ENCODE measurements around the gene SNX32. TPM values are rescaled to one million over a fixed set of nuclear protein-coding genes. Genes with fewer than 3 reads are reported as not detected.

The SNX32 gene
- total and polyA plus RNA-seq, 8 donors: 0.12 to 0.75 (median 0.29) TPM; not detected in 2

GRCh38 chr11:65817835-65818680 is 15.7 kb upstream of the SNX32 start:
- Histone ChIP-seq H3K36me3 (no peaks in the 10 kb centered on the region), H3K4me3 (peak overlapping the region; percentile 43 to 64 (median 52)), H3K27ac (peak overlapping the region; percentile 37 to 84 (median 75)), H3K4me1 (peaks cover 0 to 15% (median 11%) of the 10 kb centered on the region in 3 donors), H3K27me3 (no peaks in the 10 kb centered on the region), H3K9me3 (no peaks in the 10 kb centered on the region)
- FAIRE-seq: no peak
- DNase-seq: peak; percentile 89 to 100 (median 96)
- ATAC-seq: peak; percentile 89 to 98 (median 95)
- intact Hi-C loops (cut with DNase I): loop anchor here in 1 of 3 donors (5.0 kb wide), 1 partner anchor 111 kb away; no protein-coding TSS in a partner anchor
- TF ChIP-seq, protein P1, sequence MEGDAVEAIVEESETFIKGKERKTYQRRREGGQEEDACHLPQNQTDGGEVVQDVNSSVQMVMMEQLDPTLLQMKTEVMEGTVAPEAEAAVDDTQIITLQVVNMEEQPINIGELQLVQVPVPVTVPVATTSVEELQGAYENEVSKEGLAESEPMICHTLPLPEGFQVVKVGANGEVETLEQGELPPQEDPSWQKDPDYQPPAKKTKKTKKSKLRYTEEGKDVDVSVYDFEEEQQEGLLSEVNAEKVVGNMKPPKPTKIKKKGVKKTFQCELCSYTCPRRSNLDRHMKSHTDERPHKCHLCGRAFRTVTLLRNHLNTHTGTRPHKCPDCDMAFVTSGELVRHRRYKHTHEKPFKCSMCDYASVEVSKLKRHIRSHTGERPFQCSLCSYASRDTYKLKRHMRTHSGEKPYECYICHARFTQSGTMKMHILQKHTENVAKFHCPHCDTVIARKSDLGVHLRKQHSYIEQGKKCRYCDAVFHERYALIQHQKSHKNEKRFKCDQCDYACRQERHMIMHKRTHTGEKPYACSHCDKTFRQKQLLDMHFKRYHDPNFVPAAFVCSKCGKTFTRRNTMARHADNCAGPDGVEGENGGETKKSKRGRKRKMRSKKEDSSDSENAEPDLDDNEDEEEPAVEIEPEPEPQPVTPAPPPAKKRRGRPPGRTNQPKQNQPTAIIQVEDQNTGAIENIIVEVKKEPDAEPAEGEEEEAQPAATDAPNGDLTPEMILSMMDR (IDR thresholded peaks at IDR 0.05): peak; percentile 99 to 100 (median 99)
- 5 to 6% methylated on average over 74 of the region's 74 CpGs for WGBS, 2 donors

GRCh38 chr11:65821107-65821506 is 12.7 kb upstream of the SNX32 start:
- peak in 1 of 4 donors; percentile 7 for ATAC-seq
- H3K27ac ChIP-seq: peak overlapping the region in 1 of 4 donors; percentile 4
- WGBS, 2 donors: 40 to 42% methylated on average over 8 of the region's 8 CpGs

GRCh38 chr11:65822776-65823528 is 10.8 kb upstream of the SNX32 start:
- Histone ChIP-seq H3K4me3 (no peak overlapping the region), H3K27ac (peak overlapping the region in 1 of 4 donors; percentile 28), H3K27me3 (no peaks in the 10 kb centered on the region), H3K9me3 (no peaks in the 10 kb centered on the region), H3K36me3 (no peaks in the 10 kb centered on the region), H3K4me1 (peaks cover 0 to 14% (median 10%) of the 10 kb centered on the region in 3 donors)
- 24 to 28% methylated on average over 15 of the region's 15 CpGs for WGBS, 2 donors
- DNase-seq (peak; percentile 39 to 74 (median 64)), FAIRE-seq (no peak), ATAC-seq (peak; percentile 53 to 77 (median 66))
- TF ChIP-seq, protein P1 (IDR thresholded peaks at IDR 0.05): no peak
- intact Hi-C loops (cut with DNase I): no loop called here

More at GRCh38 chr11:65821107-65821506, 12.7 kb upstream of the SNX32 start:
- TF ChIP-seq, protein P1 (IDR thresholded peaks at IDR 0.05): no peak
- no peaks in the 10 kb centered on the region for H3K9me3 ChIP-seq
- peaks cover 0 to 16% (median 14%) of the 10 kb centered on the region in 3 donors for H3K4me1 ChIP-seq
- intact Hi-C loops (cut with DNase I): no loop called here
- H3K36me3 ChIP-seq: no peaks in the 10 kb centered on the region
- H3K4me3 ChIP-seq: no peak overlapping the region
- no peak for DNase-seq
- no peaks in the 10 kb centered on the region for H3K27me3 ChIP-seq
- FAIRE-seq: no peak

- TF ChIP-seq, protein P1 (IDR thresholded peaks at IDR 0.05): no peak
- H3K27ac ChIP-seq: no peak overlapping the region
- FAIRE-seq (no peak), ATAC-seq (no peak), DNase-seq (no peak)
- H3K27me3 ChIP-seq: no peaks in the 10 kb centered on the region
- no peaks in the 10 kb centered on the region for H3K36me3 ChIP-seq
- H3K4me1 ChIP-seq: peaks cover 0 to 14% (median 7%) of the 10 kb centered on the region in 3 donors
- intact Hi-C loops (cut with DNase I): no loop called here
- 77 to 87% methylated on average over 8 of the region's 8 CpGs for WGBS, 2 donors
- H3K4me3 ChIP-seq: no peak overlapping the region
- no peaks in the 10 kb centered on the region for H3K9me3 ChIP-seq
Observed at GRCh38 chr11:65826984-65827735, 6.6 kb upstream of the SNX32 start.
